Testis (tissue), 3 donors: Measurements from ENCODE around the gene OPN1MW2. TPM values are rescaled to one million over a fixed set of nuclear protein-coding genes. Genes with fewer than 3 reads are reported as not detected.
"Not testable (repeated sequence)": the region's sequence is repeated elsewhere in the genome, so short reads cannot be mapped to it uniquely, and the experiment has no call there.

ENCODE experiments used
- DNase-seq: peaks from one replicate; pipeline ENCODE4 v3.0.0-alpha.2; 2019
- H3K27ac ChIP-seq, 2 donors: fragments of 200-600 bp; sonication (generic); one replicate each; pipeline ENCODE4 v1.5.1; 2019
- H3K27me3 ChIP-seq: fragments of 200-600 bp; sonication (generic); one replicate; pipeline ENCODE4 v1.5.1; 2019
- H3K36me3 ChIP-seq: fragments of 200-600 bp; sonication (generic); one replicate; pipeline ENCODE4 v1.5.1; 2017; ENCODE audit warnings: low read depth; ENCODE audit errors: missing control alignments
- H3K4me1 ChIP-seq: fragments of 200-600 bp; sonication (generic); one replicate; pipeline ENCODE4 v1.5.1; 2019
- H3K4me3 ChIP-seq, 2 donors: fragments of 200-600 bp; sonication (generic); one replicate each; pipeline ENCODE4 v1.5.1; 2017 to 2019
- H3K9me3 ChIP-seq: fragments of 200-600 bp; sonication (generic); one replicate; pipeline ENCODE4 v1.5.1; 2017
- WGBS, 2 donors: methylation state at CpG; one replicate each; pipeline ENCODE4 v1.1.5; 2018; 5-methylcytosine and 5-hydroxymethylcytosine counted together
- intact Hi-C: fragments of 100-400 bp; cut with DNase I; formaldehyde crosslinking; loops from one replicate; pipeline ENCODE4 v1.15.1; 2023; ENCODE audit warnings: low total_unique reads
- polyA plus RNA-seq: library from polyadenylated mRNA; stranded (reverse); fragments of 350-450 nt; fragmentation: Illumina TruSeq; extraction: RNeasy Lipid Tissue Mini Kit (QIAGEN cat#74804); gene quantifications from one replicate; pipeline ENCODE4 v1.2.3, GENCODE V29; 2014; ENCODE audit warnings: low read depth, low replicate concordance; ENCODE audit not compliant: insufficient read depth
- total RNA-seq, 2 donors: library from RNA; depleted of rRNA; stranded (reverse); fragments of >200 nt; gene quantifications; one replicate each; pipeline ENCODE4 v1.2.3, GENCODE V29; 2016

OPN1MW2 gene
- total and polyA plus RNA-seq, 3 donors from 2014 or later = not detected

DNA sequence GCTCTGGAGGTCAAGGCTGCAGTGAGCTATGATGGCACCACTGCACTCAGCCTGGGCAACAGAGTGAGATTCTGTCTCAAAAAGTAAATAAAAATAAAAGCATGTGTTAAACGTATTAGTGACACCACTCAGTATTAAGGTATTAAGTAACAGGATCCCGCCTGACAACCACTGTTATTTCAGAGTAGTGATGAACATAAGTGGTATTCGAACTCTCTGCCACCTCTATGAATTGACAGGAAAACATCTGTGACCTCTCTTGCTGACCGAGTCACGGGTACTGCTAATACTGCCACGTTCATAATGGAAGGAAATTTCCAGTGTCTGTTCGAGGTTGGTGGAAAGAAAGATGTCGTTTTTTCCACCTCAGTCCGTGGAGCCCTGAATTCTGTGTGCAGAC, 7.2 kb downstream of the OPN1MW2 start:
- no CpG with 5 or more reads among the region's 9 CpGs for WGBS, 2 donors
- H3K4me1 ChIP-seq, H3K4me3 ChIP-seq, H3K9me3 ChIP-seq, H3K27ac ChIP-seq, DNase-seq, intact Hi-C loops, H3K27me3 ChIP-seq, H3K36me3 ChIP-seq: not testable (repeated sequence)

DNA sequence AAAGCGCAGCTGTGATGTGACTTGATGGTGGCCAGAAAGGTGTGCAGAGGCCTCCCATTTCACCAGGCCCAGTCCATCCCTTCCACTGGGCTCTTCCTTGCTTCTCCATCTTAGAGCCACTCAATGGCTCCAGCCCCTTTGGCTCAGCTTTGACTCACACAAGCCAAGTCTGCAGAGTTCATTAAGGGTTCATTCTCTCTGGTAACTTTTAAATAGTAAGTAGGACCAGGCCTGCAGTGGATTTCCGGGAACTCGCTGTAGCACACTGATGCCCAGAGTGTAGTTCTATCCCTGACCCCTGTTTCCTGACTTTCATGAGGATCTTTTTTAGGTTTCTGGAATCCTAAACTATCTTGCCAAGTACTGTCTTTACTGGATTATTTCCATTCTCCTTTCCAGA, 11.9 kb downstream of the OPN1MW2 start:
- H3K9me3 ChIP-seq, DNase-seq, H3K4me3 ChIP-seq, H3K27ac ChIP-seq, H3K4me1 ChIP-seq, H3K36me3 ChIP-seq, H3K27me3 ChIP-seq, intact Hi-C loops: not testable (repeated sequence)
- no CpG with 5 or more reads among the region's 3 CpGs for WGBS, 2 donors

DNA sequence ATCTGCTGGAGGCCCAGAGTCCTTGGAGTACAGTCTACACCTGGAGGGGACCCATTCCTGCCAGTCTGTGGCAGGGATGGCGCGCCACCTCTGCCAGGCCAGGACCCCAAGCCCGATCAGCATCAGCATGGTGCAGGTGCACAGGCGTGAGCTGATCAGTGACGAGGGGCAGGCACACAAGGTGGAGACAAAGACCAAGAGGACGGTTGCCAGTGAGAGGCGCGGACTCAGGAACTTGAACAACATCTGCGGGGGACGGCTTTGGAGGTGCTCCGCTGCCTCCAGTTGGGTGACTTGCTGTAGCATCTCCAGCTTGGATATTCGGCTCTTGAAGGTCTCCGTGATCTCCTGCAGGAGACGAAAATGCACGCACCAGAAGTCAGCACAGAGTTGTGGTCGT, 14.1 kb downstream of the OPN1MW2 start:
- H3K4me1 ChIP-seq, intact Hi-C loops: not testable (repeated sequence)

DNA sequence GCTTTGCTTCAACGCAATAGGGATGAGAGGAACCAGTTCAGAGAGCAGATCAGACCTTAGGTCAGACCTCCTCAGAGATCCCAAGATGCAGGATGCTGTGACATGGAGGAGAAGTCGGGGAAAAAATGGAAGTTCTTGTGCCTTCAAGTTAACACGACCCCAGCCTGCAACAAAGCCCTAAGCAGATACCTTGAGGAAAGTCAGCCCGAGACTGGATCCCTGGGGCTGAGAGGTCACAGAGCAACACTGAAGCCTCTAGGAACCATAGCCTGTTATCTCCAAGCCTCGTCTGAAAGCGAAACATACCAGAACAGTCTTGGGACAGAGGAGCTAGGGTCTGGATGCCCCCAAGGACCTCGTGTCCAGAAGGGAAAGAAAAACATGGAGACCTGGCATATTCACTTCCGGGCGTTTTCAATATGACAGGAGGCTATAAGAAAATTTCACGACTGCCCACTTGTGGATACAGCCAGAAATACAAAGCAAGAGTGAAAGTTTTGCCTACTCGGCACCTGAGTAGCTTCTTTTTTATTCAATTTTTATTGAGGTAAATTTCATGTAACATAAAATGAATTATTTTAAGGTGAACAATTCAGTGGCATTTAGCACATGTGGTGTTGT, 19.5 kb downstream of the OPN1MW2 start:
- H3K27ac ChIP-seq, H3K36me3 ChIP-seq, H3K27me3 ChIP-seq, DNase-seq, H3K4me3 ChIP-seq, intact Hi-C loops, H3K9me3 ChIP-seq, H3K4me1 ChIP-seq: not testable (repeated sequence)
- WGBS, 2 donors = 83% methylated on average over 1 of the region's 11 CpGs; no CpG with 5 or more reads in 1 of the 2 donors

More for the DNA sequence above, 14.1 kb downstream of the OPN1MW2 start:
- not testable (repeated sequence) for DNase-seq, H3K36me3 ChIP-seq, H3K27ac ChIP-seq, H3K27me3 ChIP-seq, H3K4me3 ChIP-seq, H3K9me3 ChIP-seq
- WGBS, 2 donors = no CpG with 5 or more reads among the region's 16 CpGs

DNA sequence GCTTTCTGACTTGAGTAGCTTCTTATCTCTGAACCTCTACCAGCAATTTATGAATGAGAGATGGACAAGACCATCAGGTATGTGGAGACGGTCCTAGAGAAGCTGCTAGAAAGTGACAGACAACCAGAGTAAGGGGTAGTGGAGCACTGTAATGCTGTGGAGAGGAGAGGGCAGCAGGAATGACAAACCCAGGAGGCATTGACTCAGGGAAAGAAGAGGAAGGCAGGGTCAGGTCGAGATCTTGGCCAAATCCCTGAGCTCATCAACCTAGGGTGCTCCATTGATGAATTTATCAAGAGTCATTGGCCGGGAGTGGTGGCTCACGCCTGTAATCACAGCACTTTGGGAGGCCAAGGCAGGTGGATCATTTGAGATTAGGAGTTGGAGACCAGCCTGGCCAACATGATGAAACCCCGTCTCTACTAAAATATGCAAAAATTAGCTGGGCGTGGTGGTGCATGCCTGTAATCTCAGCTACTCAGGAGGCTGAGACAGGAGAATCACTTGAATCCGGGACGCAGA, 20.5 kb downstream of the OPN1MW2 start:
- H3K27ac ChIP-seq, DNase-seq, H3K36me3 ChIP-seq, H3K4me3 ChIP-seq, H3K9me3 ChIP-seq, intact Hi-C loops, H3K27me3 ChIP-seq, H3K4me1 ChIP-seq: not testable (repeated sequence)
- WGBS, 2 donors = 92% methylated on average over 4 to 6 of the region's 8 CpGs

DNA sequence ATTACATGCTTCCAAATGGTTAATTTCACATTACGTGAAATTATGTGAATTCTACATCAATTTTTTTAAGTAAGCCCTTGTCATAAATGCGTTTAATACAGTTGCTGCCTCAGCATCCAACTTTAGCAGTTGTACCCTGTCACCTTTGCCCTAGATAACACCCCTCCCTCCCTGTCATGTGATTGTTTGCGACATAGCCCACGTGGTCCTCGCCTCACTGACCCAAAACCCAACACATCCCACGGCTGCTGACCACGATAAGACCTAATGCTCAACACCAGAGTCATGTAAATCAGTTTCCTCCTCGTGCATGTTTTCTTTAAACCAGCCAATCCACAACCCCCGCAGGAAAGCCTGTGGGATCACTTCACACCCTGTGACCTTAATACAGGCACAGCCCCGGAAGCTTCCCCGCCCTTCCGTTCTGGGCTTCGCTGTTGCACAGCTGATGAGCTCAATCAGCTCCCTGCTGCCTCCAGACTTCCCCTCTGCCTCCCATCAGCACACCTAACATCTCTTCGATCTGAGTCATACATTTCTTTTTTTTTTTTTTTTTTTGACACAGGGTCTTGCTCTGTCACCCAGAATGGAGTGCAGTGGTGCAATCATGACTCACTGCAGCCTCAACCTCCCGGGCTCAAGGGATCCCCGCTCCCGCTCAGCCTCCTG, 28.0 kb downstream of the OPN1MW2 start:
- H3K36me3 ChIP-seq, H3K27me3 ChIP-seq, intact Hi-C loops, H3K9me3 ChIP-seq, H3K4me3 ChIP-seq, H3K27ac ChIP-seq, H3K4me1 ChIP-seq, DNase-seq: not testable (repeated sequence)
- WGBS, 2 donors = 33% methylated on average over 1 of the region's 17 CpGs; no CpG with 5 or more reads in 1 of the 2 donors

DNA sequence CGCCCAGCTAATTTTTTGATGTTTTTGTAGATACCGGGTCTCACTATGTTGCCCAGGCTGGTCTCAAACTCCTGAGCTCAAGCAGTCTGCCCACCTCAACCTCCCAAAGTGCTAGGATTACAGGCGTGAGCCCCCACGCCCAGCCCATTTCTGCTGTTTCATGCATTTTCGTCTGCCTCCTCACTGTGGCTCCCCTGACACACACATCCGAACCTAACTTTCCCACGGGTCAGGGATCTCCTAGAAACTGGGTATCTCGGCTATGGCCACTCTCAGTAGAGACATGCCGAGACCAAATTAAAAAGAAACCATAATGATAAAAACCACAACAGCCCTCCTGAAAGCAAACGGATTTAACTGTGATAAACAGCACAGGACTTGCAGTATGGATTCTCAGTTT, 28.5 kb downstream of the OPN1MW2 start:
- DNase-seq, H3K36me3 ChIP-seq, H3K4me1 ChIP-seq, H3K9me3 ChIP-seq, H3K27me3 ChIP-seq, H3K27ac ChIP-seq, H3K4me3 ChIP-seq, intact Hi-C loops: not testable (repeated sequence)
- WGBS, 2 donors = no CpG with 5 or more reads among the region's 10 CpGs

DNA sequence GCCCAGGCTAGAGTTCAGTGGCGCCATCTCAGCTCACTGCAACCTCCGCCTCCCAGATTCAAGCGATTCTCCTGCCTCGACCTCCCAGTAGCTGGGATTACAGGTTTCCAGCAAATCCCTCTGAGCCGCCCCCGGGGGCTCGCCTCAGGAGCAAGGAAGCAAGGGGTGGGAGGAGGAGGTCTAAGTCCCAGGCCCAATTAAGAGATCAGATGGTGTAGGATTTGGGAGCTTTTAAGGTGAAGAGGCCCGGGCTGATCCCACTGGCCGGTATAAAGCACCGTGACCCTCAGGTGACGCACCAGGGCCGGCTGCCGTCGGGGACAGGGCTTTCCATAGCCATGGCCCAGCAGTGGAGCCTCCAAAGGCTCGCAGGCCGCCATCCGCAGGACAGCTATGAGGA, 37.7 kb downstream of the OPN1MW2 start, which contains the start of gene OPN1MW3:
TSS of gene OPN1MW3 (plus strand) at position 301 of the 400 bp plus-strand sequence. CDS start at position 339, 38 bp downstream.
- H3K4me1 ChIP-seq, H3K36me3 ChIP-seq, H3K27me3 ChIP-seq, intact Hi-C loops, H3K27ac ChIP-seq, DNase-seq, H3K4me3 ChIP-seq, H3K9me3 ChIP-seq: not testable (repeated sequence)
- WGBS, 2 donors = no CpG with 5 or more reads among the region's 17 CpGs

DNA sequence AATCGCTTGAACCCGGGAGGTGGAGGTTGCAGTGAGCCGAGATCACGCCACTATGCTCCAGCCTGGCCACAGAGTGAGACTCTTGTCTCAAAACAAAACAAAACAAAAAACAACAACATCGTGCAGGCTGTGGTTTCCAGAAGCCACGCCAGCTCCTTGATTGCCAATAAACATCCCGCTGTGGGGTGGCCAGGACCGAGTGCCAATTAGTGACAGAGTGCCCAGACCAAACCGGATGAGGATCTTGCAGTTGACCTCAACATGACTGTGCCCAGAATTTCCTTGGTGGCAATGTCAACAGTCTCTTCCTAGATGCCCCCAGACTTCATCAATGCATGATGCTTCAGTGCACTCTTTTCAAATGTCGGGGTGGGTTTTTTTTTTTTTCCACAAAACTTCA, 39.2 kb downstream of the OPN1MW2 start:
- H3K36me3 ChIP-seq, H3K4me1 ChIP-seq, intact Hi-C loops, H3K27ac ChIP-seq, H3K27me3 ChIP-seq, H3K4me3 ChIP-seq, H3K9me3 ChIP-seq, DNase-seq: not testable (repeated sequence)
- WGBS, 2 donors = no CpG with 5 or more reads among the region's 10 CpGs

DNA sequence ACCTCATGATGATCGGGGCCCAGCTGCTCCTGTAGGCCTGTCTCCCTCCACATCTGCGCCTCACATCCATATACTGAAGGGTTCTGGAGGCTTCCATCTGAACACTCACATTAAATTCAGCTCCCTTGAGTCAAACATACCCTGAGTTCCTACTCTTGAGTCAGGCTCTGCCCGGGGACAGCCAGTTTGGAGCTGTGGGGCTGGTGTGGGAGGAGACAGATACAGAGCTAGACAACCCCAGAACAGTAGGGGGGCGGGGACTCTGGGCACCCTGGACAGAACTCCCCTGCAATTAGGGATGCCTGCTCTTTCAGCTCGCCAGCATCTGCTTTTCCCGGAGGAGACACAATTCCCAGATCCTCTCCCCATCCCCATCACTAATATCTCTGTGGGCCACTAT, 43.5 kb downstream of the OPN1MW2 start:
- H3K4me3 ChIP-seq, H3K27me3 ChIP-seq, H3K36me3 ChIP-seq, H3K9me3 ChIP-seq, H3K27ac ChIP-seq, H3K4me1 ChIP-seq, intact Hi-C loops, DNase-seq: not testable (repeated sequence)
- no CpG with 5 or more reads among the region's 6 CpGs for WGBS, 2 donors

DNA sequence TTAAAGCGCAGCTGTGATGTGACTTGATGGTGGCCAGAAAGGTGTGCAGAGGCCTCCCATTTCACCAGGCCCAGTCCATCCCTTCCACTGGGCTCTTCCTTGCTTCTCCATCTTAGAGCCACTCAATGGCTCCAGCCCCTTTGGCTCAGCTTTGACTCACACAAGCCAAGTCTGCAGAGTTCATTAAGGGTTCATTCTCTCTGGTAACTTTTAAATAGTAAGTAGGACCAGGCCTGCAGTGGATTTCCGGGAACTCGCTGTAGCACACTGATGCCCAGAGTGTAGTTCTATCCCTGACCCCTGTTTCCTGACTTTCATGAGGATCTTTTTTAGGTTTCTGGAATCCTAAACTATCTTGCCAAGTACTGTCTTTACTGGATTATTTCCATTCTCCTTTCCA, 49.7 kb downstream of the OPN1MW2 start:
- H3K36me3 ChIP-seq, intact Hi-C loops, DNase-seq, H3K4me3 ChIP-seq, H3K27ac ChIP-seq, H3K4me1 ChIP-seq, H3K27me3 ChIP-seq, H3K9me3 ChIP-seq: not testable (repeated sequence)
- WGBS, 2 donors = no CpG with 5 or more reads among the region's 3 CpGs
